GM19023 (cell line): Measurements from ENCODE around the gene LCNL1.

Experiments
- ATAC-seq: cut with Tn5 transposase; IDR thresholded peaks from one replicate; pipeline ENCODE4 v1.9.1; 2021; ENCODE audit warnings: mild to moderate bottlenecking, moderate library complexity; ENCODE audit not compliant: unreplicated experiment

The LCNL1 gene

DNA sequence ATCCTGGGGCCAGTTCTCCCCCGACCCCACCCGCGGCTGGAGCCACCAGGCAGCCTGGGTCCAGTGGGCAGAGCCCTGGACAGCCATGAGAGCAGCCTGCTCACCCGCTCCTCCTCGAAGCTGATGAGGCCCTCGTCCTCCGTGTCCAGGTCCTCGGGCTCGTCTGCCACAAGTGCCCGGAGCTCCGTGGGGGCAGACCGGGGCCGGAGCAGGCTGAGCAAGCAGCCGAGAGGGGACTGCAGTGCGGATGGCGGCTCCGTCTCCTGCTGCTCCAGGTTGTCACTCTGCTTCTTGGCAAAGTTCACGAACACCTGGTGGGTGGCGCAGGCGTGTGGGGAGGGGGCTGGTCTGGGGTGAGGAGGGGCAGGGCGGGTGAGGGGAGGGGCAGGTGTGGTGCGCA lies 25.5 kb downstream of the LCNL1 start:
- no peak for ATAC-seq

DNA sequence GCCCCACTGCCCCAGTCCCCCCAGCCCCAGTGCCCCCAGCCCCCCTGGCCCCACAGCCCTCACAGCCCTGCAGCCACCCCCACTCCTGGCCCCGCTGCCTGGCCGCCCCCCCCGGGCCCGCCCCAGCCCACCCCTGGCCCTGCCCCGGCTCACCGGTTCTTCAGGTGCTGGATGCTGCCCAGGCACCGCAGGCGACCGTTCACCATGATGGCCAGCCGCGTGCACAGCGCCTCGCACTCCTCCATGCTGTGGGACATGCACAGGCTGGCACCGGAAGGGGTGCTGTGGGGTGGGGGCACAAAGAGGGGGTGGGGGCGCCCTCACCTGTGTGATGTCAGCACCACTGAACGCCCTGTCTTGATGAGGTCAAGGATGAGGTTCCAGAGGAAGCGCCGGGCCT lies 26.4 kb downstream of the LCNL1 start:
- ATAC-seq, result no peak

DNA sequence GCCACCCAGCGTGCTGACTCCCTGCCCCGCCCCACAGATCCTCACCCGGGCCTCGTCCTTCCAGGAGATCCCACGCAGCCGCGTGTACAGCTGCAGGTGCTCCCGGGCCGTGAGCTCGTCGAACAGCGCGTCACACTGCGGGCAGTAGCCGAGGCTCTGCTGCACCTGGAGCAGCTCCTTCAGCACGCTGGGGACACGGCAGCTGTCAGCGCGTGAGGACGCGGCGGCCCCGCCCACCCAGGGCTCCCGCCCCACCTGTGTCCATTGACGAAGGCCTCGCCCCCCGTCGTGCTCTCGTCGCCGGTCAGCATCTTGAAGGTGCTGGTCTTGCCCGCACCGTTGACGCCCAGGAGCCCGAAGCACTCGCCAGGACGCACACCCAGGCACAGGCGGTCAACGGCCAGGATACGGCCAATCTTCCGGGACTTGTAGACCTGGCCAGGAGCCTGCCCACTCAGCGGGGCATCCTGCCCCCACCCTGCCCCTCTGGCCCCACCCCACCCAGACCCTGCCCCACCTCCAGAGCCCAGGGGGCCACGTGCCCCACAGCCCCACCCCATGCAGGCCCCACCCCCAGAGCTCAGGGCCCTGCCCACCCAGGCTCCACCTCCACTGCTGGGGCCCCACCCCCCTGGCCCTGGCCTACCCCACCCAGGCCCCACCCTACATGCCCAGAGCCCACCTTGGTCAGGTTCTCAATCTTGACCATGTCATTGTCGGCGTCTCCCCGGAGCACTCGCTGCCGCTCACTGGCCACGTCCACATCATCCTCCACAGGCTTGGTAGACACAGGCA lies 27.3 kb downstream of the LCNL1 start:
- no peak for ATAC-seq

DNA sequence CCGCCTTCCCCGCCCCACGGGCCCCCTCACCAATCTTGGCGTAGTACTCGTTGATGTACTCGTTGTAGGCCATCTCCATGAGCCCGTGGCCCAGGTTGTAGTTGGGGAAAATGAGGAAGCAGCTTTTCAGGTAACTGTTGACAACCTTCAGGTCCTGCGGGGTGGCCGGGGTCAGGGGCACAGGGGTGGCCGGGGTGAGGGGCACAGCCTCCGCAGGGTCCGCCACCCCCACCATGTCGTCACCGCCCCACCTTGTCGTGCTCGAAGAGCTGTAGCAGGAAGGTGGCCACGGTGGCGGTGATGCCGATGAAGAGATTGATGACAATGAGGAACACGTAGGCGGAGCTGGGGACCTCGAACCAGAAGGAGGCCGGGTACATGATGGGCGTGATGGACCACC lies 28.4 kb downstream of the LCNL1 start:
- no peak for ATAC-seq

DNA sequence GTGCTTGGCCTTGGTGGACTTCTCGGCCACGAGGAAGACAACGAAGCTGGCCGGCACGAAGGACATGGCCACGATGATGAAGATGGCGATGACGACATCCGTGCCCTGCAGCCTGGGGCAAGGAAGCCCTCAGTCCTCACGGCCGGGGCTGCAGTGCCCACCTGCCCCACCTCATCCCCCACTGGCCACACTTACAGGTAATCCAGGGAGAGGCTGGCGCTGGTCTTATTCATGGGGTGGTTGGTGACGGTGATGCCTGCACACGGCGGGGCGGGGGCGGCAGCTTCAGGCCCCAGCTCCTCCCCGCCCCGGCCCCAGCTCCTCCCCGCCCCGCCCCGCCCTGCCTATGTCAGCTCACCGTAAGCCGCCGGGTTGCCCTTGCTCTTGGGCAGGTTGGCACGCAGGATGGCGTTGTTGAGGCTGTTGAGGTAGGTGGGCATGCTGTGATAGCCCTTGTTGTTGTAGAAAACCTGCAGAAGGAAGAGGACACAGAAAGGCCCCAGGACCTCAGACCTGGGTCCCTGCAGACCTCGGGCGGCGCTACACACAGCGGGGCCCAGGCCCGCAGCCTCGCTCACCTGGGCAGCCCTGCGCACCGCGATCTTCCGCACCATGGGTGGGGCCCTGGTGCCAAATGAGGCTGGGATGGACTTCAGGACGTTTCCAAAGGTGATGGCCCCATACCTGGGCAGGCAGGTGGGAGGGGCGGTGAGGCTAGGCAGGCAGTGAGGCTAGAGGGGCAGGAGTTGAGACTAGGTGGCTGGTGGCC lies 29.3 kb downstream of the LCNL1 start:
- no peak for ATAC-seq

DNA sequence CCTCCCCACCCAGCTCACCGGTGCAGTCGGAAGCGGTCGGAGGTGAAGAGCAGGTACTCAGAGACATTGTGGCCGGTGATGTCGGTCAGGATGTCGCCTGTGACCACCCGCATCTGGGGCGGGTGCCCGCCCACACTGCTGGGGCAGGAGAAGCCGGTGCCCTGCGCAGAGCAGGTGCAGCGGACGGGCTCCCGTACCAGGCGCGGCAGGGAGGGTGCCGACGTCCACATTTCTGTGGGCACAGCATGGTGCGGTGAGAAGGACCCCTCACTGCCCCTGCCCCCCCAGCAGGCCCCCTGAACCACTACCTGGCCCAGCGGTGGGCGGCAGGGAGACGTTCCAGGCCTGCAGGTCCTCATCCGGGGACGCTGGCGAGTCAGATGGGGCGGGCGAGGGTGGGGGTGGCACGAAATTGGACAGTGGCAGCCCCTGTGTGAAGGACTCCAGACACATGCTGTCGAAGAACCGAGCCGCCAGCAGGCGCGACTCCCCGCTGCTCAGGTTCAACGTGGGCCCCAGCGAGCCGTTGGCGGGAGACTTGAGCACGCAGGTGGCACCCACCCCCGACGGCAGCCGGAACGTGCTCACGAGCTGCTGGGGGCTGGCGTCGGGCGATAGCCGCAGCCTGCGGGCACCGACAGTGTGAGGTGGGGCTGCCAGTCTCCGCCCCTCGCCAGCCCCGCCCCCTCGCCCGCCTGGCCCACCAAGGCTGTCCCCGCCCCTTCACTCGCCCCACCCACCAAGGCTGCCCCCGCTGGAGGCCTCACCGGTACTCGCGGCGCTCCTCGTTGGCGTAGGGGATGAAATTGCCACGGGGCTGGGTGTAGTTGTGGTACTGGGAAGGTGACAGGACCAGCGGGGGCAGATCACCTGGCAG lies 30.1 kb downstream of the LCNL1 start:
- no peak for ATAC-seq

DNA sequence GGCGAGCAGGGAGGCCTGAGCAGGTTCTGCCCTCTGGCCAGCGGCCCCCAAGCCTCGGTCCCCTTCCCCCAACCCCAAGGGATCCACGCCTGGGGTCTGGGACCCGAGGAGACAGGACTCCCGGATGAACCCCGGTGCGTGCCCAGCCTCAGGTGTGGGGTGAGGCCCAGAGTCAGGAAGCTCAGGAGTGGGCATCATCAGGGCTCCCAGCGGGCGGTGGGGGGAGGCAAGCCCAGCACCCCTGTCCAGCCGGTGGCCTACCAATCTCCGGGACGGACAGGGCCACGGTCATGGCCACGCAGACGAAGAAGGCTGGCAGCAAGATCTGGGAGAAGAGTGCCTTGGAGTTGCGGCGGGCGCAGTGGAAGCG lies 30.8 kb downstream of the LCNL1 start:
- no peak for ATAC-seq

DNA sequence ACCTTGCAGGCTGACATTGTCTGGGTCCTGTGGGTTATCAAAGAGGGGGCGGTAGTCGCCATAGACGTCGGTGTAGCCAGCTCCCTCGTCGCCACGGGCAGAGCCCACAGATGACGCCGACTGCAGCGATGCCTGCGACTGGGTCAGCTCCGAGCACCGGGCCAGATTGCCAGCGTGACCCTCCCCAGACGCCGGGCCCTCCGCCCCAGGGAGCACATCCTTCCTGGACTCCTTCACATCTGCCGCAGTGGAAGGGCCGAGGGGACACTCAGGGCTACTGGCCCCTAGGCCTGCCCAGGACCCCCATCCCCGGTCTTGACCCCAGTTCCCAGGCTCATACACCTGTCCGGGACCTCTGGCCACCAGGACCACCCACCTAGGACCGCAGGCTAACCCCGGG lies 31.4 kb downstream of the LCNL1 start:
- ATAC-seq, result no peak

DNA sequence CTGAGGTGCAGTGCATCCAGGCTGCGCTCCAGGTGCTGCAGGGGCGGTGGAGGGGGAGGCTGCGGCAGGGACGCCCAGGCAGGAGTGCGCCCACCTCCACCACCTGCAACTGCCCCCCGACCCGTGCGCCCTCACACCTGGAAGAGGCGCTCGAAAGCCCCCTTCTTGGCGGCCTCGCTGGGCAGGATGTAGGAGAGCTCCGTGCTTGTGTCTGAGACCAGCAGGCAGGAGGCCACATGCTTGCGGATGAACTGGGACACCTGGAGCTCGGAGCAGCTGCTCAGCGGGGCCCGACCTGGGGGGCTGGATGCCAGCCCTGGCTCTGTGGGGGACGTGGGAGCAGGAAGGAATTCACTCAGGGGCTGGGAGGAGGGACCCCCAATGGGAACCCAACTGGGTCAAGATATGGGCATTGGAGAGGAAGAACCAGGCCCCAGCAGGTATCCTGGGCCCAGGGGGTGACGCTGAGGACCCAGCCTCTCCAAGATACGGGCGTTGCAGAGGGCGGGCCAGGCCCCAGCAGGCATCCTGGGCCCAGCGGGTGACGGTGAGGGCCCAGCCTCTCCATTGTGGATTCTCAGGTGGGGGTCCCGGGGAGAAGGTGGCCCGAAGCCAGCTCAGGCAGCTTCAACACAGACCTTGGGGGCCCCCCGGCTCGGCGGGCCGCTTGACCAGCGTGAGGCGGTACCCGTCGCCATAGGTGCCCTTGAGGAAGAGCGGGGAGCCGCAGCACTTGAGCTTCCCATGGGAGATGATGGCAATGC lies 32.2 kb downstream of the LCNL1 start:
- no peak for ATAC-seq

DNA sequence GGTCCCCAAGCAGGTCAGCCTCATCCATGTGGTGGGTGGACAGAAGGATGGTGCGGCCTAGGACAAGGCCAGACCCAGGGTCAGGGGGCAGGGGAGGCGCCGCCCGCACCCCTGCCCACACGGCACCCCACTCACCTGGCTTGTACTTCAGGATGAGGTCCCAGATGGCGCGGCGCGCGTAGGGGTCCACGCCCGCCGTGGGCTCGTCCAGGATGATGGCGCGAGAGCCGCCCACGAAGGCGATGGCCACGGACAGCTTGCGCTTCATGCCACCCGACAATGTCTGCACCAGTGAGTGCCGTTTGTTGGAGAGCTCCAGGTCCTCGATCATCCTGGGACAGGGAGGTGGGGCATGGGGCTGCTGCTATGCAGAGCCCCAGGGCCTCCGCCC lies 32.7 kb downstream of the LCNL1 start:
- ATAC-seq, result no peak

DNA sequence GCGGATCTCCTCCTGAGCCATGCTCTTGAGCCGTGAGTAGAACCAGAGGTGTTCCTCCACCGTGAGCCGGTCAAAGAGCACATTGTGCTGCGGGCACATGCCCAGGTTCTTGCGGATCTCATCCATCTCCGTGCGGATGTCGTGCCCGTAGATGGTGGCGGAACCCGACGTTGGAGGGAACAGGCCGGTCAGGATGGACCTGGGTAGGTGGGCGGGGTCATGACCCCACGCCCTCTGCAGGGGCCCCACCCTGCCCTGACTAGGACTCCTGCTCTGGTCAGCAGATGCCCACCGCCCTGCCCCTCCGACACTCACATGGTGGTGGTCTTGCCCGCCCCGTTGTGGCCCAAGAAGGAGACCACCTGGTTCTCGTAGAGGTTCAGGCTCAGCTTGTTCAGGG lies 33.2 kb downstream of the LCNL1 start:
- no peak for ATAC-seq

DNA sequence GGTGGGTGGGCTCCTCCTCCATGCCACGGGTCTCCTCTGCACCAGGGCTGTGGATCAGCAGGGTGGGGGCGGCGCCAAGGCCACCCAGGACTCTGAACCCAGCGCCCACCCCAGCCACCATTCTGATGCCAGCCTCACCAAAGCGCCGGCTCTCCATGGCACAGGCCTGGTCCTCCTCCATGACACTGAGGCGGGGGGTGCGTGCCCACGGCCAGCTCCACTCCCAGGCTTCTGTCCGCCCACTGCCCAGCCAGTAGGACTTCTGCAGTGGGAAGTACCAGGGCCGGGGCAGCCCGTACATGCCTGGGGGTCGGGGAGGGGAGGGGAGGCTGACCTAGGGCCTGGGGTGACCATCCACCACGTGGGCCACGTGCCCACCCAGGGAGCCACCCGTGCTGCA lies 33.6 kb downstream of the LCNL1 start:
- no peak for ATAC-seq

DNA sequence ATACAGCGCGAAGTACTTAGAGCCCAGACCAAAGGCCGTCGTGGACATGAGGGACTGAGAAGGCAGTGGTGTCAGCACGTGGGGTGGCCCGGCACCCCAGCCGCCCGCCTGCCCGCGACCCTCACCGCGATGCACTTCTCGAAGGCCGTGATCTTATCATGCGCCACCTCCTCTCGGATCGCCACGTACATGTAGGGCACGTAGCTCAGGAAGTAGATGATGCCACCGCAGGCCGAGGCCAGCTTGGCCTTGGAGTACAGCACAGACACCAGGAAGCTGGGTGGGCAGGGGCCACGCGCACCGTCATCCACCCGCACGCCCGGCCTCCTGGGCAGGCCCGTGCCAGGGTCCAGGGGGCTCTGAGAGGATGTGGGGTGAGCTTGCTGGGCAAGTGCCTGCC lies 34.3 kb downstream of the LCNL1 start:
- ATAC-seq, result no peak

DNA sequence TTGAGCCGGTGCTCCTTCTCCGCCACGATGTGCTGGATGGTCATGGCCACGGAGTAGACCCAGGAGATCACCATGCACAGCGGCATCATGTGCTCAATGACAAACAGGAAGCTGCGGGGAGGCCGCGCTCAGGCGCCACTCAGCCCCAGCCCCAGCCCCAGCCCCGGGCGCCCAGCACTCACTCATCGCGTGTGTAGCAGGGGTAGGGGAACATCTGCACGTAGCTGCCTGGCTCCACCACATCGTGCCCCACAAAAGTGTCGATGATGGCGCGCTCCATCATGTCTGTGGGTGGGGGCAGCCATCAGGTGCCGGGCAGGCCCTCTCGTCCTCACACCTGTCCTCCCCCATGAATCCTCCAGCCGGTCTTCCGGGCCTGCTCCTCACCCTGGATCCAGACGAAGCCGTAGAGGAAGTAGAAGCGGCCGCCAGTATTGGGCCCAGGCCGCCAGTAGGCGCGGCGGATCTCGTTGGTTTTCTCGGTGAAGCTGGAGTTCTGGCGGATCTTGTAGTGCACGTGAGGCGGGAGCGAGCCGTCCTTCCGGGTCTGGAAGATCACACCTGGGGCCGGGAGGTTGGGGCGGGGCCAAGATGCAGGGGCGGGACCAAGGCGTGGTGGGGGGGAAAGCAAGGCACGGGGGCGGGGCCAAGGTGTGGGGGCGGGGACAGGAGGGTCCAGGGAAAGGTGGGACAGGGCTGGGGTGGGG lies 35.2 kb downstream of the LCNL1 start:
- ATAC-seq, result no peak

DNA sequence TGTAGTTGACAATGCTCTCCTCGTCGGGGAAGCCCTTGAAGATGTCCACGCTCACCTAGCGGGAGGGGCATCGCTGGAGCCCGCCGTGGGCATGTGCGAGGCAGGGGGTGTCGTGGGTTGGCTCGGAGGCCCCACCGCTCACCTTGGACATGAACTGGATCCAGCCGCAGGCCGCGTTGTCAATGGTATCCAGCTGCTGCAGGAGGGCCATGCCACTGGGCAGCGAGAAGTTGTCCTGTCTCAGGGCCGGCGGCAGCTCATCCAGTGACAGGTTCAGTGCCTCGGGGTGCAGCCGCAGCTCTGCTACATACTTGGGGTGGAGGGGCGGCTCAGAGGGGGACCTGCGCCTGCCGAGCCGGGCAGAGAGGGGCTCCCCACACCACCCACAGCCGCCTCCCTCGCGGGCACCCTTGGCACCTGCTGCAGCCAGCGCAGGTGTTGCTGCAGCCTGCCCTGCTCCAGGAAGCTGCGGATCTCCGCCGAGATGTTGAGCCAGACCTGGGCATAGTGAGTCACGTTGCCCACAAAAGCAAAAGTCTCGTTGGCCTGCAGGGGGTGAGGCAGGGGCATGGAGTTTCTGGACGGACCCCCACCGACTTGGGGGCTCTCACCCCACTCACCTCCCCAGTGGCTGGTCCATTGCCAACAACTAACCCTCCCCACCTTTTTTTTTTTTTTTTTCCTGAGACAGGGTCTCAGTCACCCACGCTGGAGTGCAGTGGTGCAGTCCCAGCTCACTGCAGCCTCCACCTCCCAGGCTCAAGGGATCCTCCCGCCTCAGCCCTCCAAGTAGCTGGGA lies 36.2 kb downstream of the LCNL1 start:
- ATAC-seq, result no peak

DNA sequence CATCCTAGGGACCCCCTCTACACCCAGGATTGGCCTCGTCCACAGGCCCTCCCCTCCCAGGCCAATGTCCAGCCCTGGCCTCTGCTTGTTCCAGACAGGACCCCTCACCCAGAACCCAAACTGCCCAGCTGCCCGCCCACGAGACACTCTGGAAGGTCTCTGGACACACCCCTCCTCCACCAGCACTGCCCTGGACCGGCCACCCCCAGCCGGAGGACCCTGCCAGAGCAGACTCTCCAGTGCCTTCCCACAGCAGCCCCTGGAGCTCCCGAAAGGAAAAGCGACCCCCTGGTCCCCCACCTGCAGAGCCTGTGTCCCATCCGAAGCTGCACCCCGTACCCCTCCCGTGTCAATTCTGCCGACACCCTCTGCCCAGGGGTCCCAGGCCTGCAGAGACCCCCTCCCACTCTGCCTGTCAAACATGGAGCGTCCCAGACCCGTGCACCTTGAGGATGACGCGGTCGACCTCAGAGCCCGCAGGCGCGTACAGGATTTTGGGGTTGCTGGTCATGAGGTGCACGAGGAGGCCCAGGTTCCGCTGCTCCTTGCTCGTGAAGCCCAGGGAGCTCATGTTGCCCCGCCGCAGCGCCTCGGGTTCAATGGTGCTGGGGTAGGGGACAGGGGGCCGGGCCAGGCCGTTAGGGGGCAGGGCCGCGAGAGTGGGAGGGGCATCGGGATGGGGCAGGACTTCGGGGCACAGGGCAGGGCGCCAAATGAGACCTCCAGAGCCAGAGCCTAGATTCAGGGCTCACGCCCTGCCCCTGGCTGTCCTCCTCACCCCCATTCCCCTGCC lies 37.3 kb downstream of the LCNL1 start:
- no peak for ATAC-seq

DNA sequence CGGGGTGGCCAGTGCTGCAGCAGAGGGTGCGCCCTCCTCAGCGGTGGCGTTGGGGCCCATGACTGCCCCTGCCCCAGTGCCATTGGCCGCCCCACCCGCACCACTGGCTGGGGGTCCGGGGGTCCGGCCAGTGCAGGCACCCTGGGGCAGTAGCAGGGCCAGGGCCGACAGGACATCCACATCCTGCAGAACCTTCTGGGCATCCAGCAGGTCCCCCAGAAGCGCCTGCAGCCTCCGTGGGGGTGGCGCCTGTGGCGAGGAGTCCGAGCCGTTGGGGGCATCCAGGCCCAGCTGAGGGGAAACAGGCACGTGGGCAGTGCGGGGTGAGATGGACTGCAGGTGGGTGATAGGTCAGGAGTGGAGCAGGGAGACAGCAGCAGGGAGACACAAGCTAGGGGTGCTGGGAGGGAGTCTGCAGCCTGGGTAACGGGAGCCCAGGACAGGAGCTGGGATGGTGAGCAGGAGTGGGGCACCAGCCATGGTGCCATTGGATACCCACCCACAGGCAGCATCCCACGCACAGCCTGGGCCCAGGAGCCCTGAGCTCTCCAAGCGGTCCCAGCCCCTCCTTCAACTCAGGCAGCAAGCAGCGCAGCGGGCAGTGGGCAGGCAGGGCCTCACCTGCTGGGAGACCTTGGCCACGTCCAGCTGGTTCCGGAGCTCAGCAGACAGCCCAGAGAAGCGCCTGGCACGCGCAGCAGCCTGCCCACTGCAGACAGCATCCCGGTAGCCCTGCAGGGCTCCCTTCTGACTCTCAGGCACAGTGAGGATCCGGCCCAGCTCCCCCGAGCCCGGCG lies 38.2 kb downstream of the LCNL1 start:
- no peak for ATAC-seq

DNA sequence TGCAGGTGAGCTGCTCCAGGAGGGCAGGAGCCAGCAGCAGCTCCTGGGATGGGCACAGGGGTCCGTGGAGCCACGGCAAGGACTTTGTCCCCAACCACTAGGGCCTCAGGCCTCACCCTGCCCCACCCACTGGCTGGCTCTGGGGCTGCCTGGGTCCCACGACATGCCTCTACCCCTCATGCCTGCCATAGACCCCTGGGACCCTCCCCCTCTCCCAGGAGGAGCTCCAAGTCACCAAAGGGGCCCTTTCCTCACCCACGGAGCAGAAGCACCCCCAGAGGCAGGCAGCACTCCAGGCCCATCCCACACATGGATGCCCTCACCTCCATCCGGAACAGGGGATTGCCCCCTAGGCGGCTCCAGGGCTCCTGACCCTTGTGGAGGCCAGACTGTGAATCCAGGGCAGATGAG lies 38.8 kb downstream of the LCNL1 start:
- no peak for ATAC-seq
